WTC11 (cell line): Measurements from ENCODE around the gene DMRTB1. TPM values are rescaled to one million over a fixed set of nuclear protein-coding genes. Genes with fewer than 3 reads are reported as not detected.

Experiments used
- ATAC-seq: fragments of 200-7000 bp; cut with Tn5 transposase; 2 replicates; pipeline ENCODE4 v1.10.0; 2021; ENCODE audit warnings: mild to moderate bottlenecking, moderate library complexity
- CTCF ChIA-PET: fragments of 300-600 bp; sonication (Branson Sonifier 250); formaldehyde crosslinking; loops from one replicate; lab custom pipeline; 2021; ENCODE audit warnings: antibody characterized with exemption; lab: Charles Lee
- POLR2A ChIA-PET: fragments of 350-600 bp; sonication (Branson Sonifier 250); formaldehyde crosslinking; loops from one replicate; lab custom pipeline; 2021; ENCODE audit warnings: antibody characterized with exemption; lab: Charles Lee
- DNase-seq: peaks from one replicate; pipeline ENCODE4 v3.0.0; 2021; ENCODE audit warnings: low spot score
- H3K27ac Mint-ChIP-seq: 2 replicates; pipeline ENCODE4 v1.8.0; 2021; ENCODE audit warnings: mixed read lengths
- H3K27me3 Mint-ChIP-seq: 2 replicates; pipeline ENCODE4 v1.8.0; 2021; ENCODE audit warnings: low read depth, mild to moderate bottlenecking, moderate library complexity, mixed read lengths
- H3K36me3 Mint-ChIP-seq: 2 replicates; pipeline ENCODE4 v1.8.0; 2021; ENCODE audit warnings: mixed read lengths
- H3K4me1 Mint-ChIP-seq: 2 replicates; pipeline ENCODE4 v1.8.0; 2022; ENCODE audit warnings: mixed read lengths
- H3K4me3 Mint-ChIP-seq: 2 replicates; pipeline ENCODE4 v1.8.0; 2021; ENCODE audit warnings: mild to moderate bottlenecking, moderate library complexity, mixed read lengths
- H3K9me3 Mint-ChIP-seq: 2 replicates; pipeline ENCODE4 v1.8.0; 2021; ENCODE audit warnings: mixed read lengths
- FOXJ3 ChIP-seq: sonication (generic); formaldehyde crosslinking; IDR thresholded peaks from 2 replicates; pipeline ENCODE4 v1.9.0; 2021; ENCODE audit warnings: missing genetic modification reagents, mild to moderate bottlenecking, borderline replicate concordance
- FOXK1 ChIP-seq: sonication (generic); formaldehyde crosslinking; IDR thresholded peaks from 2 replicates; pipeline ENCODE4 v1.8.0; 2022; ENCODE audit warnings: mild to moderate bottlenecking, moderate library complexity, missing genetic modification reagents
- MXD4 ChIP-seq: fragments of 250-450 bp; sonication (Bioruptor Pico); IDR thresholded peaks from 2 replicates; pipeline ENCODE4 v1.8.0; 2021; ENCODE audit warnings: mild to moderate bottlenecking, moderate library complexity, borderline replicate concordance
- NFATC4 ChIP-seq: fragments of 250-450 bp; sonication (Bioruptor Pico); IDR thresholded peaks from 2 replicates; pipeline ENCODE4 v1.9.0; 2021; ENCODE audit warnings: mild to moderate bottlenecking
- NR3C1 ChIP-seq: sonication (generic); formaldehyde crosslinking; conservative IDR thresholded peaks from 2 replicates; pipeline ENCODE4 v1.8.1; 2023; ENCODE audit warnings: low read depth, mild to moderate bottlenecking, missing genetic modification reagents
- SOX15 ChIP-seq: fragments of 250-450 bp; sonication (Bioruptor Pico); IDR thresholded peaks from 2 replicates; pipeline ENCODE4 v1.9.0; 2021; ENCODE audit warnings: mild to moderate bottlenecking
- TEAD1 ChIP-seq: sonication (generic); formaldehyde crosslinking; IDR thresholded peaks from 2 replicates; pipeline ENCODE4 v1.8.0; 2022; ENCODE audit warnings: mild to moderate bottlenecking, missing genetic modification reagents
- TEAD4 ChIP-seq: sonication (generic); formaldehyde crosslinking; IDR thresholded peaks from 2 replicates; pipeline ENCODE4 v1.8.0; 2022; ENCODE audit warnings: mild to moderate bottlenecking, missing genetic modification reagents
- TP53 ChIP-seq: sonication (generic); formaldehyde crosslinking; IDR thresholded peaks from 2 replicates; pipeline ENCODE4 v1.8.1; 2023; ENCODE audit warnings: mild to moderate bottlenecking, missing genetic modification reagents
- ZNF121 ChIP-seq: sonication (generic); formaldehyde crosslinking; IDR thresholded peaks from 2 replicates; pipeline ENCODE4 v1.8.0; 2023; ENCODE audit warnings: missing genetic modification reagents
- ZNF263 ChIP-seq: sonication (generic); formaldehyde crosslinking; IDR thresholded peaks from 2 replicates; pipeline ENCODE4 v1.8.1; 2022; ENCODE audit warnings: low read depth, mild to moderate bottlenecking, moderate library complexity, missing genetic modification reagents
- ZNF423 ChIP-seq: fragments of 250-450 bp; sonication (Bioruptor Pico); IDR thresholded peaks from 2 replicates; pipeline ENCODE4 v2.1.2; 2022; ENCODE audit warnings: mild to moderate bottlenecking, moderate library complexity
- total RNA-seq: library from RNA; stranded (reverse); gene quantifications from 3 replicates; pipeline ENCODE4 v1.2.3, GENCODE V29; 2021
- TF ChIP-seq, protein P1 (sequence below): sonication (generic); formaldehyde crosslinking; IDR thresholded peaks from 2 replicates; pipeline ENCODE4 v1.8.0; 2022; ENCODE audit warnings: mild to moderate bottlenecking, missing genetic modification reagents
- TF ChIP-seq, protein P2 (sequence below): sonication (generic); formaldehyde crosslinking; conservative IDR thresholded peaks from 2 replicates; pipeline ENCODE4 v1.8.1; 2022; ENCODE audit warnings: mild to moderate bottlenecking, missing genetic modification reagents
- TF ChIP-seq, protein P3 (sequence below): fragments of 250-450 bp; sonication (Bioruptor Pico); IDR thresholded peaks from 2 replicates; pipeline ENCODE4 v1.9.0; 2021; ENCODE audit warnings: mild to moderate bottlenecking, borderline replicate concordance
- TF ChIP-seq, protein P4 (sequence below): fragments of 250-450 bp; sonication (Bioruptor Pico); conservative IDR thresholded peaks from 2 replicates; pipeline ENCODE4 v1.9.0; 2021; ENCODE audit warnings: mild to moderate bottlenecking
- TF ChIP-seq, protein P5 (sequence below): sonication (generic); formaldehyde crosslinking; IDR thresholded peaks from 2 replicates; pipeline ENCODE4 v1.8.1; 2022; ENCODE audit warnings: mild to moderate bottlenecking, moderate library complexity, missing genetic modification reagents
- TF ChIP-seq, protein P6 (sequence below): sonication (generic); formaldehyde crosslinking; IDR thresholded peaks from 2 replicates; pipeline ENCODE4 v1.8.1; 2023; ENCODE audit warnings: mild to moderate bottlenecking, missing genetic modification reagents, borderline replicate concordance
- TF ChIP-seq, protein P7 (sequence below): fragments of 250-450 bp; sonication (Bioruptor Pico); IDR thresholded peaks from 2 replicates; pipeline ENCODE4 v1.9.0; 2021; ENCODE audit warnings: mild to moderate bottlenecking

The DMRTB1 gene
- total RNA-seq, 1 experiment from 2014 or later = 0.17 TPM

DNA sequence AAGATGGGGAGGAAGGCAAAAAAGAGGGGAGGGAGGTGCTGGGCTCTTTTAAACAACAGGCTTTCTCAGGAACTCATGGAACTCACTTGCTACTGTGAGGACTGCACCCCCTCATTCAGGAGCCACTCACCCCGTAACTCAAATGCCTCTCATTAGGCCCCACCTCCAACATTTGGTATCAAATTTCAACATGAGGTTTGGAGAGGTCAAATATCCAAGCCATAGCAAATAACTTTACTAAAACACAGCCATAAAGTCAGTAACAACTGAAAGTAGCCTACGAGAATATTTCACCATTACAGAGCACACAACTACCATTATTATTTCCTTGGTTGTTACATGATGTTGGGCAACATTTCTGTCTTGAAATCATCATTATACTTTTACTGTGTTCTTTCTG, 13.1 kb upstream of the DMRTB1 start:
- CTCF ChIA-PET = interaction anchor here (2.4 kb wide), 1 partner anchor 52 kb away, joined by 17 read pairs; no protein-coding TSS in a partner anchor
- TF ChIP-seq NFATC4 (CRISPR knock-in tag) (no peak), TEAD1 (no peak), NR3C1 (CRISPR knock-in tag) (no peak), SOX15 (CRISPR knock-in tag) (no peak), ZNF423 (CRISPR knock-in tag) (no peak), ZNF263 (no peak), TP53 (CRISPR knock-in tag) (no peak), MXD4 (CRISPR knock-in tag) (no peak), FOXJ3 (CRISPR knock-in tag) (no peak), ZNF121 (CRISPR knock-in tag) (no peak), TEAD4 (CRISPR knock-in tag) (no peak), FOXK1 (CRISPR knock-in tag) (no peak)
- TF ChIP-seq, protein P1, sequence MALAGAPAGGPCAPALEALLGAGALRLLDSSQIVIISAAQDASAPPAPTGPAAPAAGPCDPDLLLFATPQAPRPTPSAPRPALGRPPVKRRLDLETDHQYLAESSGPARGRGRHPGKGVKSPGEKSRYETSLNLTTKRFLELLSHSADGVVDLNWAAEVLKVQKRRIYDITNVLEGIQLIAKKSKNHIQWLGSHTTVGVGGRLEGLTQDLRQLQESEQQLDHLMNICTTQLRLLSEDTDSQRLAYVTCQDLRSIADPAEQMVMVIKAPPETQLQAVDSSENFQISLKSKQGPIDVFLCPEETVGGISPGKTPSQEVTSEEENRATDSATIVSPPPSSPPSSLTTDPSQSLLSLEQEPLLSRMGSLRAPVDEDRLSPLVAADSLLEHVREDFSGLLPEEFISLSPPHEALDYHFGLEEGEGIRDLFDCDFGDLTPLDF = no peak
- TF ChIP-seq, protein P2, sequence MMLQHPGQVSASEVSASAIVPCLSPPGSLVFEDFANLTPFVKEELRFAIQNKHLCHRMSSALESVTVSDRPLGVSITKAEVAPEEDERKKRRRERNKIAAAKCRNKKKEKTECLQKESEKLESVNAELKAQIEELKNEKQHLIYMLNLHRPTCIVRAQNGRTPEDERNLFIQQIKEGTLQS (CRISPR knock-in tag) = no peak
- TF ChIP-seq, protein P3, sequence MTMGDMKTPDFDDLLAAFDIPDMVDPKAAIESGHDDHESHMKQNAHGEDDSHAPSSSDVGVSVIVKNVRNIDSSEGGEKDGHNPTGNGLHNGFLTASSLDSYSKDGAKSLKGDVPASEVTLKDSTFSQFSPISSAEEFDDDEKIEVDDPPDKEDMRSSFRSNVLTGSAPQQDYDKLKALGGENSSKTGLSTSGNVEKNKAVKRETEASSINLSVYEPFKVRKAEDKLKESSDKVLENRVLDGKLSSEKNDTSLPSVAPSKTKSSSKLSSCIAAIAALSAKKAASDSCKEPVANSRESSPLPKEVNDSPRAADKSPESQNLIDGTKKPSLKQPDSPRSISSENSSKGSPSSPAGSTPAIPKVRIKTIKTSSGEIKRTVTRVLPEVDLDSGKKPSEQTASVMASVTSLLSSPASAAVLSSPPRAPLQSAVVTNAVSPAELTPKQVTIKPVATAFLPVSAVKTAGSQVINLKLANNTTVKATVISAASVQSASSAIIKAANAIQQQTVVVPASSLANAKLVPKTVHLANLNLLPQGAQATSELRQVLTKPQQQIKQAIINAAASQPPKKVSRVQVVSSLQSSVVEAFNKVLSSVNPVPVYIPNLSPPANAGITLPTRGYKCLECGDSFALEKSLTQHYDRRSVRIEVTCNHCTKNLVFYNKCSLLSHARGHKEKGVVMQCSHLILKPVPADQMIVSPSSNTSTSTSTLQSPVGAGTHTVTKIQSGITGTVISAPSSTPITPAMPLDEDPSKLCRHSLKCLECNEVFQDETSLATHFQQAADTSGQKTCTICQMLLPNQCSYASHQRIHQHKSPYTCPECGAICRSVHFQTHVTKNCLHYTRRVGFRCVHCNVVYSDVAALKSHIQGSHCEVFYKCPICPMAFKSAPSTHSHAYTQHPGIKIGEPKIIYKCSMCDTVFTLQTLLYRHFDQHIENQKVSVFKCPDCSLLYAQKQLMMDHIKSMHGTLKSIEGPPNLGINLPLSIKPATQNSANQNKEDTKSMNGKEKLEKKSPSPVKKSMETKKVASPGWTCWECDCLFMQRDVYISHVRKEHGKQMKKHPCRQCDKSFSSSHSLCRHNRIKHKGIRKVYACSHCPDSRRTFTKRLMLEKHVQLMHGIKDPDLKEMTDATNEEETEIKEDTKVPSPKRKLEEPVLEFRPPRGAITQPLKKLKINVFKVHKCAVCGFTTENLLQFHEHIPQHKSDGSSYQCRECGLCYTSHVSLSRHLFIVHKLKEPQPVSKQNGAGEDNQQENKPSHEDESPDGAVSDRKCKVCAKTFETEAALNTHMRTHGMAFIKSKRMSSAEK (CRISPR knock-in tag) = no peak
- TF ChIP-seq, protein P4, sequence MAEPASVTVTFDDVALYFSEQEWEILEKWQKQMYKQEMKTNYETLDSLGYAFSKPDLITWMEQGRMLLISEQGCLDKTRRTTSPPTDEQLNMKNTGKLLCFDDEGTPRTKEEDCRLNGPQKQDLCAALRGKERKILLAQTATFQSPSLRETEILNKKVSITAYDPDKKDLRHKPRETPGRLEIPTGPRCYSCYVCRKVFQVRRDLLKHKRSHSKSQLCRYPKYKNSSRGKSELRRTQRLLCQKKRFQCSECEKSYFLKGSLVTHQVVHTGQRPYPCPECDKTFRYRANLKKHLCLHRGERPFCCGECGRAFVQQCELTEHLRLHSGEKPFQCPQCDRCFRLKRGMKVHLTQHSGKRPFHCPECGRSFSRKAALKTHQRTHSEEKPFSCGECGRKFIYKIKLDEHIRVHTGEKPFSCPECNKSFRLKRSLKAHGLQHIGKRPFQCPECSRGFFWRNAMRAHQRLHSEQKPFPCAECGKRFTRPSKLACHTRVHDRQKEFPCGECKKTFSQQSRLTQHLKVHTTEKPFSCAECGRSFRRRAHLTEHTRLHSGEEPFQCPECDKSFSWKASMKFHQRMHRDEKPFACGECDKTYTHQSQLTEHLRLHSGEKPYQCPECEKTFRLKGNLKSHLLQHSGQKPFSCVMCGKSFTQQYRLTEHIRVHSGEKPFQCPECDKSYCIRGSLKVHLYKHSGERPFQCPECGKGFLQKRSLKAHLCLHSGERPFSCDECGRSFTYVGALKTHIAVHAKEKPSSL (CRISPR knock-in tag) = no peak
- TF ChIP-seq, protein P5, sequence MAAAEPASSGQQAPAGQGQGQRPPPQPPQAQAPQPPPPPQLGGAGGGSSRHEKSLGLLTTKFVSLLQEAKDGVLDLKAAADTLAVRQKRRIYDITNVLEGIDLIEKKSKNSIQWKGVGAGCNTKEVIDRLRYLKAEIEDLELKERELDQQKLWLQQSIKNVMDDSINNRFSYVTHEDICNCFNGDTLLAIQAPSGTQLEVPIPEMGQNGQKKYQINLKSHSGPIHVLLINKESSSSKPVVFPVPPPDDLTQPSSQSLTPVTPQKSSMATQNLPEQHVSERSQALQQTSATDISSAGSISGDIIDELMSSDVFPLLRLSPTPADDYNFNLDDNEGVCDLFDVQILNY = no peak
- TF ChIP-seq, protein P6, sequence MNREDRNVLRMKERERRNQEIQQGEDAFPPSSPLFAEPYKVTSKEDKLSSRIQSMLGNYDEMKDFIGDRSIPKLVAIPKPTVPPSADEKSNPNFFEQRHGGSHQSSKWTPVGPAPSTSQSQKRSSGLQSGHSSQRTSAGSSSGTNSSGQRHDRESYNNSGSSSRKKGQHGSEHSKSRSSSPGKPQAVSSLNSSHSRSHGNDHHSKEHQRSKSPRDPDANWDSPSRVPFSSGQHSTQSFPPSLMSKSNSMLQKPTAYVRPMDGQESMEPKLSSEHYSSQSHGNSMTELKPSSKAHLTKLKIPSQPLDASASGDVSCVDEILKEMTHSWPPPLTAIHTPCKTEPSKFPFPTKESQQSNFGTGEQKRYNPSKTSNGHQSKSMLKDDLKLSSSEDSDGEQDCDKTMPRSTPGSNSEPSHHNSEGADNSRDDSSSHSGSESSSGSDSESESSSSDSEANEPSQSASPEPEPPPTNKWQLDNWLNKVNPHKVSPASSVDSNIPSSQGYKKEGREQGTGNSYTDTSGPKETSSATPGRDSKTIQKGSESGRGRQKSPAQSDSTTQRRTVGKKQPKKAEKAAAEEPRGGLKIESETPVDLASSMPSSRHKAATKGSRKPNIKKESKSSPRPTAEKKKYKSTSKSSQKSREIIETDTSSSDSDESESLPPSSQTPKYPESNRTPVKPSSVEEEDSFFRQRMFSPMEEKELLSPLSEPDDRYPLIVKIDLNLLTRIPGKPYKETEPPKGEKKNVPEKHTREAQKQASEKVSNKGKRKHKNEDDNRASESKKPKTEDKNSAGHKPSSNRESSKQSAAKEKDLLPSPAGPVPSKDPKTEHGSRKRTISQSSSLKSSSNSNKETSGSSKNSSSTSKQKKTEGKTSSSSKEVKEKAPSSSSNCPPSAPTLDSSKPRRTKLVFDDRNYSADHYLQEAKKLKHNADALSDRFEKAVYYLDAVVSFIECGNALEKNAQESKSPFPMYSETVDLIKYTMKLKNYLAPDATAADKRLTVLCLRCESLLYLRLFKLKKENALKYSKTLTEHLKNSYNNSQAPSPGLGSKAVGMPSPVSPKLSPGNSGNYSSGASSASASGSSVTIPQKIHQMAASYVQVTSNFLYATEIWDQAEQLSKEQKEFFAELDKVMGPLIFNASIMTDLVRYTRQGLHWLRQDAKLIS (CRISPR knock-in tag) = no peak
- TF ChIP-seq, protein P7, sequence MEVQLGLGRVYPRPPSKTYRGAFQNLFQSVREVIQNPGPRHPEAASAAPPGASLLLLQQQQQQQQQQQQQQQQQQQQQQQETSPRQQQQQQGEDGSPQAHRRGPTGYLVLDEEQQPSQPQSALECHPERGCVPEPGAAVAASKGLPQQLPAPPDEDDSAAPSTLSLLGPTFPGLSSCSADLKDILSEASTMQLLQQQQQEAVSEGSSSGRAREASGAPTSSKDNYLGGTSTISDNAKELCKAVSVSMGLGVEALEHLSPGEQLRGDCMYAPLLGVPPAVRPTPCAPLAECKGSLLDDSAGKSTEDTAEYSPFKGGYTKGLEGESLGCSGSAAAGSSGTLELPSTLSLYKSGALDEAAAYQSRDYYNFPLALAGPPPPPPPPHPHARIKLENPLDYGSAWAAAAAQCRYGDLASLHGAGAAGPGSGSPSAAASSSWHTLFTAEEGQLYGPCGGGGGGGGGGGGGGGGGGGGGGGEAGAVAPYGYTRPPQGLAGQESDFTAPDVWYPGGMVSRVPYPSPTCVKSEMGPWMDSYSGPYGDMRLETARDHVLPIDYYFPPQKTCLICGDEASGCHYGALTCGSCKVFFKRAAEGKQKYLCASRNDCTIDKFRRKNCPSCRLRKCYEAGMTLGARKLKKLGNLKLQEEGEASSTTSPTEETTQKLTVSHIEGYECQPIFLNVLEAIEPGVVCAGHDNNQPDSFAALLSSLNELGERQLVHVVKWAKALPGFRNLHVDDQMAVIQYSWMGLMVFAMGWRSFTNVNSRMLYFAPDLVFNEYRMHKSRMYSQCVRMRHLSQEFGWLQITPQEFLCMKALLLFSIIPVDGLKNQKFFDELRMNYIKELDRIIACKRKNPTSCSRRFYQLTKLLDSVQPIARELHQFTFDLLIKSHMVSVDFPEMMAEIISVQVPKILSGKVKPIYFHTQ (CRISPR knock-in tag) = no peak
- ATAC-seq = no peak

More for the DNA sequence above, 13.1 kb upstream of the DMRTB1 start:
- POLR2A ChIA-PET = no interaction called here
- peaks cover 66% of the 10 kb centered on the region for H3K4me1 Mint-ChIP-seq
- peaks cover 20% of the 10 kb centered on the region for H3K36me3 Mint-ChIP-seq
- DNase-seq = no peak
- peaks cover 23% of the 10 kb centered on the region for H3K9me3 Mint-ChIP-seq
- no peak overlapping the region for H3K4me3 Mint-ChIP-seq
- H3K27me3 Mint-ChIP-seq = no peaks in the 10 kb centered on the region
- H3K27ac Mint-ChIP-seq = no peak overlapping the region
